GM23338 (cell line): Measurements from ENCODE around the gene SFRP5. TPM values are rescaled to one million over a fixed set of nuclear protein-coding genes. Genes with fewer than 3 reads are reported as not detected.

Source experiments
- ATAC-seq: fragments of 200-7000 bp; cut with Tn5 transposase; 3 replicates; pipeline ENCODE4 v1.9.1; 2020
- DNase-seq: peaks from one replicate; pipeline ENCODE4 v3.0.0-alpha.2; 2015; ENCODE audit warnings: low spot score
- H2AFZ ChIP-seq: fragments of 200-600 bp; sonication (generic); 2 replicates; pipeline ENCODE4 v1.8.0; 2016; ENCODE audit warnings: antibody characterized with exemption, mild to moderate bottlenecking, moderate library complexity
- H3F3A ChIP-seq: fragments of 200-600 bp; sonication (generic); replicated peaks from 2 replicates; pipeline ENCODE4 v1.8.0; 2017; ENCODE audit warnings: antibody characterized with exemption, mixed run types, low read depth
- H3K27ac ChIP-seq: fragments of 200-600 bp; sonication (generic); 2 replicates; pipeline ENCODE4 v1.6.1; 2016; ENCODE audit warnings: low read depth
- H3K27me3 ChIP-seq: fragments of 200-600 bp; sonication (generic); 2 replicates; pipeline ENCODE4 v1.8.0; 2016; ENCODE audit warnings: mild to moderate bottlenecking, mixed run types, moderate library complexity; ENCODE audit not compliant: insufficient read depth
- H3K36me3 ChIP-seq: fragments of 200-600 bp; sonication (generic); 2 replicates; pipeline ENCODE4 v1.8.0; 2016; ENCODE audit warnings: mild to moderate bottlenecking; ENCODE audit not compliant: insufficient read depth
- H3K4me1 ChIP-seq: fragments of 200-600 bp; sonication (generic); 2 replicates; pipeline ENCODE4 v1.8.0; 2016; ENCODE audit warnings: mild to moderate bottlenecking, moderate library complexity; ENCODE audit not compliant: insufficient read depth
- H3K4me2 ChIP-seq: fragments of 200-600 bp; sonication (generic); 2 replicates; pipeline ENCODE4 v1.7.1; 2017; ENCODE audit warnings: mixed run types
- H3K4me3 ChIP-seq: fragments of 200-600 bp; sonication (generic); 2 replicates; pipeline ENCODE4 v1.6.1; 2016; ENCODE audit warnings: mixed run types
- H3K79me2 ChIP-seq: fragments of 200-600 bp; sonication (generic); replicated peaks from 2 replicates; pipeline ENCODE4 v1.8.0; 2017; ENCODE audit warnings: mild to moderate bottlenecking; ENCODE audit not compliant: insufficient read depth
- H3K9me2 ChIP-seq: fragments of 200-600 bp; sonication (generic); 2 replicates; pipeline ENCODE4 v1.8.0; 2017; ENCODE audit not compliant: insufficient read depth
- H4K20me1 ChIP-seq: fragments of 200-600 bp; sonication (generic); replicated peaks from 2 replicates; pipeline ENCODE4 v1.8.0; 2017; ENCODE audit warnings: mild to moderate bottlenecking; ENCODE audit not compliant: insufficient read depth
- H3K27ac Mint-ChIP-seq: 2 replicates; pipeline ENCODE4 v1.8.0; 2020; ENCODE audit warnings: inconsistent platforms, mild to moderate bottlenecking, moderate library complexity, mixed read lengths
- H3K27me3 Mint-ChIP-seq: 3 replicates; pipeline ENCODE4 v1.8.0; 2022; ENCODE audit warnings: low read depth, mild to moderate bottlenecking, moderate library complexity, mixed read lengths, inconsistent platforms; ENCODE audit not compliant: insufficient read depth, poor library complexity
- H3K36me3 Mint-ChIP-seq: 3 replicates; pipeline ENCODE4 v1.8.0; 2021; ENCODE audit warnings: low read depth, mild to moderate bottlenecking, inconsistent platforms, moderate library complexity, mixed read lengths
- H3K4me1 Mint-ChIP-seq: 3 replicates; pipeline ENCODE4 v1.8.0; 2020; ENCODE audit warnings: mild to moderate bottlenecking, inconsistent platforms, mixed read lengths
- H3K4me3 Mint-ChIP-seq: 3 replicates; pipeline ENCODE4 v1.8.0; 2021; ENCODE audit warnings: moderate library complexity, mild to moderate bottlenecking, inconsistent platforms, mixed read lengths
- H3K9me3 Mint-ChIP-seq: 3 replicates; pipeline ENCODE4 v1.8.0; 2020; ENCODE audit warnings: moderate library complexity, mild to moderate bottlenecking, inconsistent platforms, mixed read lengths
- CREB1 ChIP-seq: fragments of 250-450 bp; sonication (Bioruptor Pico); IDR thresholded peaks from 2 replicates; pipeline ENCODE4 v1.5.0; 2020; ENCODE audit warnings: low read depth, mild to moderate bottlenecking, moderate library complexity
- CTCF ChIP-seq, 2 experiments: fragments of 200-600 bp in 1 of 2; sonication (generic) in 1 of 2; conservative IDR thresholded peaks; 2 replicates each; pipeline versions ENCODE4 v1.5.1 to v1.6.1; 2016 to 2017; ENCODE audit warnings: antibody characterized with exemption in 2 of 2, low read depth in 2 of 2, mild to moderate bottlenecking in 2 of 2, moderate library complexity in 1 of 2
- NANOG ChIP-seq: IDR thresholded peaks from 2 replicates; pipeline ENCODE4 v1.6.1; 2016; ENCODE audit warnings: antibody characterized with exemption, borderline replicate concordance
- POLR2AphosphoS5 ChIP-seq: IDR thresholded peaks from 2 replicates; pipeline ENCODE4 v1.6.1; 2016; ENCODE audit warnings: antibody characterized with exemption, low read depth
- STAT1 ChIP-seq: IDR thresholded peaks from one replicate; pipeline ENCODE4 v1.6.1; 2016; ENCODE audit warnings: antibody characterized with exemption; ENCODE audit not compliant: unreplicated experiment
- ZNF114 ChIP-seq: fragments of 250-450 bp; sonication (Bioruptor Pico); IDR thresholded peaks from 2 replicates; pipeline ENCODE4 v1.5.0; 2020; ENCODE audit warnings: mild to moderate bottlenecking, moderate library complexity
- polyA plus RNA-seq: library from polyadenylated mRNA; unstranded; fragments of >200 nt; fragmentation: Nextera tagmentation; extraction: Ambion mirVana; gene quantifications from 2 replicates; pipeline ENCODE4 v1.2.1, GENCODE V29; 2016
- total RNA-seq: library from RNA; depleted of rRNA; stranded (reverse); fragments of >200 nt; shearing (Covaris generic); gene quantifications from 2 replicates; pipeline ENCODE4 v1.2.3, GENCODE V29; 2014

SFRP5 gene
- total and polyA plus RNA-seq, 2 experiments from 2014 or later, result 2.4 to 3.5 TPM

DNA sequence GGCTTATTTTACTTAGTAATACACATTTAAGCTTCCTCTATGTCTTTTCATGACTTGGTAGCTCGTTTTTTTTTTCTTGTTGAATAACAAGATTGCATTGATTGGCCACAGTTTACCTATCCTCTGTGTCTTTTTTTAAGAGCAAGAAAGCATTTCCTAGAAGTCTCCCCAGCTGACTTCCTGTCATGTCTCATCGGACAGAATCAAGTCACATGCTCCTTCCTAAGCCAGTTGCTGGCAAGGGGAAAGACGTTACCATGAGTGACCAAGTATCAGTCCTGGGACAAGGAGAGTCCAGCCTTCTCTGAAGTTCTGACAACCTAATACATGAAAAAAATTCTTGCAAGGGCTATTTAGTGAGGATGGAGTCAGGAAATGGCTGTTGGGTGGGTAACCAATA is 24.9 kb upstream of the SFRP5 start:
- Histone ChIP-seq H4K20me1 (no peaks in the 10 kb centered on the region), H3K9me2 (no peaks in the 10 kb centered on the region; the same call in 1 of the 2 replicates), H2AFZ (no peak overlapping the region), H3K27ac (no peak overlapping the region), H3K4me3 (no peak overlapping the region), H3K4me1 (no peaks in the 10 kb centered on the region; the same call in 1 of the 2 replicates), H3K79me2 (no peaks in the 10 kb centered on the region), H3K27me3 (no peaks in the 10 kb centered on the region), H3F3A (no peaks in the 10 kb centered on the region), H3K36me3 (no peaks in the 10 kb centered on the region; the same call in none of the 2 replicates), H3K4me2 (no peak overlapping the region)
- Mint-ChIP-seq H3K4me1 (0 out of 3 replicates have a peak, but pooled peaks cover 4% of the 10 kb centered on the region), H3K36me3 (no peaks in the 10 kb centered on the region), H3K9me3 (peaks cover 16% of the 10 kb centered on the region), H3K27ac (no peak overlapping the region), H3K27me3 (peaks cover 6% of the 10 kb centered on the region), H3K4me3 (no peak overlapping the region)
- TF ChIP-seq ZNF114 (no peak), NANOG (no peak), POLR2AphosphoS5 (no peak)
- DNase-seq, result no peak
- ATAC-seq, result no peak

DNA sequence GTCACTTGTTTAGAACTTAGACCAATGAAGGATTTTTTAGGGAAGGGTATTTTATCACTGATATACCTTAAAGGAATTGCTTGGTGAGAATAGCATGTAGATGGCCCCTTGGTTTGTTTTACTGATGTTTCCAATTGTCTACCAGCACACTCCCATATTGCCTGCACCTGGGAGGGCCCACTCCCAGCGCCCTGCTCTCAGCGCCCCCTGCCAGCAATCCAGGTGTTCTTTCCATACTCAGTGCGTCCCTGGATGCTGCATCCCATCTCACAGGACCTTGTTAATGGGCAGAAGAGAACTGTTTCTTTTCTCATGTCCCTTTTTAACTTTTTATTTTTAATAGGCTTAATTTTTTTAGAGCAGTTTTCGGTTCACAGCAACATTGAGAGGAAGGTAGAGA is 24.1 kb upstream of the SFRP5 start:
- no peaks in the 10 kb centered on the region for H3K27me3 ChIP-seq
- no peak overlapping the region for H3K27ac ChIP-seq
- no peaks in the 10 kb centered on the region; the same call in none of the 2 replicates for H3K36me3 ChIP-seq
- H3K4me1 ChIP-seq, result no peaks in the 10 kb centered on the region; the same call in 1 of the 2 replicates
- Mint-ChIP-seq H3K27ac (no peak overlapping the region), H3K36me3 (no peaks in the 10 kb centered on the region), H3K4me1 (0 out of 3 replicates have a peak, but pooled peaks cover 4% of the 10 kb centered on the region), H3K4me3 (no peak overlapping the region), H3K9me3 (peaks cover 16% of the 10 kb centered on the region), H3K27me3 (peaks cover 3% of the 10 kb centered on the region)
- H3F3A ChIP-seq, result no peaks in the 10 kb centered on the region
- no peak overlapping the region for H2AFZ ChIP-seq
- no peaks in the 10 kb centered on the region for H3K79me2 ChIP-seq
- DNase-seq (peak; percentile 61), ATAC-seq (peak; percentile 73)
- H4K20me1 ChIP-seq, result no peaks in the 10 kb centered on the region; the same call in 1 of the 2 replicates
- no peak overlapping the region for H3K4me3 ChIP-seq
- TF ChIP-seq CTCF (conservative IDR thresholded peaks at IDR 0.05; ENCODE audit: low read depth in 2 of 2), result peak; percentile 52 to 74
- TF ChIP-seq STAT1, result no peak
- H3K9me2 ChIP-seq, result no peaks in the 10 kb centered on the region; the same call in 1 of the 2 replicates
- no peak overlapping the region for H3K4me2 ChIP-seq

DNA sequence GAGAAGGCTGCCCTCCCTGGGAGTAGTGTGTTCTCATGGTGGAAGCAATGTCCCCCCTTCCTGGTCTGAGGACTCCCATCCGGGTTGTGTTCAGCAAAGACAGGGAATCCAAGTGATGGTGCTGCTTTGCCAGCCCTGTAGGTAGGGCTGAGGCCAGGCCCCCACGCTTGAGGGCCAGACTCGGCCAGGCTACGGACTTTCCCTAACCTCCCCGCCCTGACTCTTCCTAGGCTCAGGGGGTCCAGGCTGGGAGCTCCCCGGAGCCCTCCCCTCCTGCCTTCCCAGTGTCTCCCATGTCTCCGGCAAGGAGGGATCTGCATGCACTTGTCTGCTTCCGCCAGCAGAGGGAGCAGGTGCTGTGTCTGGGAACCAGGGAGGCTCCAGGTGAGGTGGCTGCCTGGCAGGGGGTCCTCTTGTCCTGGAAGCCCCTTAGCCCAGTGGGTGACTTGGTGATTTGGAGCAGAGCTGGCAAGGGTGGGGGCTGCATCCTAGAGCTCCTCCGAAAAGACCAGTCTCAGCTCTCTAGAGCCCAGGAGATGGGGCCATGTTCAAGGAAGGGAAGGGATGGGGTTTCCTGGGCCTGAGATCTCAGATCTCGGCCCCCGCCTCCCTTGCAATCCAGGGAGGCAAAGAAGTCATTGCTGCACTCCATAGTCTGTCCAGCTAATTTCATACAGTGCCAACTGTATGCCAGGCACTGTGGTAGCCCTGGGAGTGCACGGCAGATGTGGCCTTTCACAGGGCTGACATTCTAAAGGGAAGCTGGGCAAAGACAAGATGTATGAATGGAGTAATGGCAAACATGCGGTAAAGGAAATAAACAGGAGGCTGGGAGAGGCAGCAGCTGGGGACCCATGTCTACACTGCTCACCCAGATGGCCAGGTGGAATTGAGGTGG is 20.3 kb upstream of the SFRP5 start:
- no peaks in the 10 kb centered on the region for H3K36me3 Mint-ChIP-seq
- TF ChIP-seq CREB1 (CRISPR knock-in tag) (0 out of 2 replicates have a peak, but pooled peaks have one; percentile 24), CTCF (conservative IDR thresholded peaks at IDR 0.05; ENCODE audit: low read depth in 2 of 2) (peak; percentile 93 to 98), ZNF114 (no peak)
- no peaks in the 10 kb centered on the region for H3K9me3 Mint-ChIP-seq
- peak; percentile 86 for ATAC-seq
- DNase-seq, result peak; percentile 90
- H3F3A ChIP-seq, result no peaks in the 10 kb centered on the region
- peaks cover 4% of the 10 kb centered on the region for H3K27me3 Mint-ChIP-seq
- no peak overlapping the region for H3K27ac Mint-ChIP-seq
- H3K36me3 ChIP-seq, result no peaks in the 10 kb centered on the region
- H3K4me1 ChIP-seq, result no peaks in the 10 kb centered on the region; the same call in 1 of the 2 replicates
- H4K20me1 ChIP-seq, result no peaks in the 10 kb centered on the region; the same call in 1 of the 2 replicates
- no peak overlapping the region for H3K4me3 ChIP-seq
- H3K4me3 Mint-ChIP-seq, result no peak overlapping the region
- no peaks in the 10 kb centered on the region for H3K27me3 ChIP-seq
- no peaks in the 10 kb centered on the region for H3K79me2 ChIP-seq
- H3K4me2 ChIP-seq, result no peak overlapping the region
- H2AFZ ChIP-seq, result no peak overlapping the region
- H3K27ac ChIP-seq, result no peak overlapping the region
- H3K4me1 Mint-ChIP-seq, result peaks cover 8% of the 10 kb centered on the region; the same call in 2 of the 3 replicates
- no peaks in the 10 kb centered on the region for H3K9me2 ChIP-seq
